Measurements from ENCODE around the gene LILRA5. TPM values are rescaled to one million over a fixed set of nuclear protein-coding genes. Genes with fewer than 3 reads are reported as not detected.

Gene LILRA5
- total and polyA plus RNA-seq, 10 donors, result 16.3 to 262 (median 75.9) TPM

GRCh38 chr19:54311486-54311885 lies 1.5 kb downstream of the LILRA5 start:
- TF ChIP-seq POLR2A (IDR thresholded peaks at IDR 0.05), result no peak
- TF ChIP-seq, protein P1, sequence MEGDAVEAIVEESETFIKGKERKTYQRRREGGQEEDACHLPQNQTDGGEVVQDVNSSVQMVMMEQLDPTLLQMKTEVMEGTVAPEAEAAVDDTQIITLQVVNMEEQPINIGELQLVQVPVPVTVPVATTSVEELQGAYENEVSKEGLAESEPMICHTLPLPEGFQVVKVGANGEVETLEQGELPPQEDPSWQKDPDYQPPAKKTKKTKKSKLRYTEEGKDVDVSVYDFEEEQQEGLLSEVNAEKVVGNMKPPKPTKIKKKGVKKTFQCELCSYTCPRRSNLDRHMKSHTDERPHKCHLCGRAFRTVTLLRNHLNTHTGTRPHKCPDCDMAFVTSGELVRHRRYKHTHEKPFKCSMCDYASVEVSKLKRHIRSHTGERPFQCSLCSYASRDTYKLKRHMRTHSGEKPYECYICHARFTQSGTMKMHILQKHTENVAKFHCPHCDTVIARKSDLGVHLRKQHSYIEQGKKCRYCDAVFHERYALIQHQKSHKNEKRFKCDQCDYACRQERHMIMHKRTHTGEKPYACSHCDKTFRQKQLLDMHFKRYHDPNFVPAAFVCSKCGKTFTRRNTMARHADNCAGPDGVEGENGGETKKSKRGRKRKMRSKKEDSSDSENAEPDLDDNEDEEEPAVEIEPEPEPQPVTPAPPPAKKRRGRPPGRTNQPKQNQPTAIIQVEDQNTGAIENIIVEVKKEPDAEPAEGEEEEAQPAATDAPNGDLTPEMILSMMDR (IDR thresholded peaks at IDR 0.05 in 8 of 11, conservative IDR thresholded peaks at IDR 0.05 in 3 of 11), result no peak
- TF ChIP-seq POLR2AphosphoS5 (IDR thresholded peaks at IDR 0.05), result no peak
- 73 to 93% (median 84%) methylated on average over 2 to 5 of the region's 5 CpGs for WGBS, 5 donors
- Histone ChIP-seq H3K27ac (peak overlapping the region in 3 of 8 donors; percentile 82 to 91 (median 89)), H3K27me3 (replicated peaks in 1 of 7) (peaks cover 0 to 70% (median 4%) of the 10 kb centered on the region in 7 donors), H3K9me3 (no peaks in the 10 kb centered on the region), H3K4me3 (peak overlapping the region in 5 of 8 donors; percentile 24 to 60 (median 36)), H3K36me3 (peaks cover 0 to 38% (median 0%) of the 10 kb centered on the region in 6 donors), H3K4me1 (peaks cover 0 to 73% (median 10%) of the 10 kb centered on the region in 6 donors)
- DNase-seq, result no peak
- intact Hi-C loops (cut with DNase I; ENCODE audit: low total_unique reads), result no loop called here

DNA sequence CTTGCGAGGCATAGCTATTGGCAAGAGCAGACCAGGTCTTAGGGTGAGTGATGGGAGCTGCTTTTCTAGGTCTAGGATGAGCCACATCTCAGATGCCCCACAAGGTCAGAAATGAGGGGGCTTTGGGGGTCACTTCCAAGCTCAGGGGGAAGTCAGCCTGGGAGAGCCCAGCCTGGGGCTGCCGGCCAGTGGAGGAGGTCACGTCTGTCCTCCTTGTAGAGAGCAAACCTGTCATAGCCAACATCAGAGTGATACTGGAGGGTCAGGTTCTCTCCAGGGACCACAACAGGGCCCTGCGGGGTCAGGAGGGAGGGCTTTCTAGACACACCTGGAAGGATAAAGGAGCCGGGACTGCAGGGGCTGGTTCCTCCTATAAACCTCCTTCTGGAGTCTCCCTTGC lies 2.4 kb downstream of the LILRA5 start:
- no peak for TF ChIP-seq POLR2AphosphoS5 (IDR thresholded peaks at IDR 0.05)
- TF ChIP-seq, protein P1 (IDR thresholded peaks at IDR 0.05 in 8 of 11, conservative IDR thresholded peaks at IDR 0.05 in 3 of 11), result no peak
- TF ChIP-seq POLR2A (IDR thresholded peaks at IDR 0.05), result no peak
- H3K27ac ChIP-seq, result peak overlapping the region in 1 of 8 donors; percentile 89
- no peak for DNase-seq
- no peaks in the 10 kb centered on the region for H3K9me3 ChIP-seq
- intact Hi-C loops (cut with DNase I; ENCODE audit: low total_unique reads), result no loop called here
- peak overlapping the region in 1 of 8 donors; percentile 37 for H3K4me3 ChIP-seq
- WGBS, 5 donors, result 65 to 83% (median 71%) methylated on average over 3 to 5 of the region's 5 CpGs
- H3K4me1 ChIP-seq, result peaks cover 0 to 71% (median 10%) of the 10 kb centered on the region in 6 donors
- H3K27me3 ChIP-seq (replicated peaks in 1 of 7), result peaks cover 0 to 70% (median 5%) of the 10 kb centered on the region in 7 donors
- peaks cover 0 to 45% (median 0%) of the 10 kb centered on the region in 6 donors for H3K36me3 ChIP-seq

DNA sequence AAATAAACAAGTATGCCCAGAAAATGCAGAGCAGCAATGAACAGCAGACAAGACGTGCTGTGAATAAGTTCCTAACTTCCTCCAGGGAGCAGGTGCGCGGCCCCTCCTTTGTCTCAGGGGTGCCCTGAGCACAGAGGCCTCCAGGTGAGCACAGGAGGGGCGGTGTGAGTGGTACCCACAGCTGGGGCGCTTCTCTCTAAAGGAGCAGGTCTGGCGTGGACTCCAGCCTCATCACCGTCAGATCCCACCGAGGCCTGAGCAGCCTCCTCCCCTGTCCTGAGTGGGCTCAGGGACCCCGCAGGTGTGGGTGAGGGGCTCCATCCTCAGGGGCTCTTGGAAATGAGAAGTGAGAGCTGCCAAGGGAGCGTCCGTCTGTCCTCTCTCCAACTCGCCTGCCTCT lies 3.2 kb downstream of the LILRA5 start:
- peaks cover 0 to 75% (median 5%) of the 10 kb centered on the region in 7 donors for H3K27me3 ChIP-seq (replicated peaks in 1 of 7)
- 66 to 78% (median 74%) methylated on average over 12 of the region's 12 CpGs for WGBS, 5 donors
- no peak overlapping the region for H3K27ac ChIP-seq
- intact Hi-C loops (cut with DNase I; ENCODE audit: low total_unique reads), result no loop called here
- no peaks in the 10 kb centered on the region for H3K9me3 ChIP-seq
- peaks cover 0 to 45% (median 0%) of the 10 kb centered on the region in 6 donors for H3K36me3 ChIP-seq
- H3K4me3 ChIP-seq, result peak overlapping the region in 1 of 8 donors; percentile 37
- H3K4me1 ChIP-seq, result peaks cover 0 to 78% (median 10%) of the 10 kb centered on the region in 6 donors
- TF ChIP-seq, protein P1 (IDR thresholded peaks at IDR 0.05 in 8 of 11, conservative IDR thresholded peaks at IDR 0.05 in 3 of 11), result no peak
- TF ChIP-seq POLR2AphosphoS5 (IDR thresholded peaks at IDR 0.05), result peak in 2 of 3 donors; percentile 3 to 37
- no peak for DNase-seq

- H3K4me1 ChIP-seq, result peaks cover 0 to 86% (median 14%) of the 10 kb centered on the region in 6 donors
These were observed 5.5 kb downstream of the LILRA5 start for GRCh38 chr19:54307389-54308020.

More at GRCh38 chr19:54307389-54308020, 5.5 kb downstream of the LILRA5 start:
- WGBS, 5 donors, result 81 to 88% (median 82%) methylated on average over 5 of the region's 5 CpGs
- H3K9me3 ChIP-seq, result no peaks in the 10 kb centered on the region
- H3K4me3 ChIP-seq, result no peak overlapping the region
- H3K27me3 ChIP-seq (replicated peaks in 1 of 7), result peaks cover 0 to 68% (median 5%) of the 10 kb centered on the region in 7 donors
- H3K36me3 ChIP-seq, result peaks cover 0 to 45% (median 0%) of the 10 kb centered on the region in 6 donors
- DNase-seq, result no peak
- no peak overlapping the region for H3K27ac ChIP-seq
- TF ChIP-seq, protein P1 (IDR thresholded peaks at IDR 0.05 in 8 of 11, conservative IDR thresholded peaks at IDR 0.05 in 3 of 11), result no peak
- TF ChIP-seq POLR2AphosphoS5 (IDR thresholded peaks at IDR 0.05) (no peak), POLR2A (IDR thresholded peaks at IDR 0.05) (no peak)
- intact Hi-C loops (cut with DNase I; ENCODE audit: low total_unique reads), result no loop called here
